Heart right ventricle (tissue), 16 donors: ENCODE results near the gene PNPLA2. TPM values are rescaled to one million over a fixed set of nuclear protein-coding genes. Genes with fewer than 3 reads are reported as not detected.

Experiments
- ATAC-seq, 8 donors: fragments of 200-7000 bp; cut with Tn5 transposase; one replicate each; pipeline ENCODE4 v1.9.1; 2020; ENCODE audit warnings: mild to moderate bottlenecking in 8 of 8, moderate library complexity in 8 of 8, moderate number of reproducible peaks in 1 of 8
- DNase-seq, 2 donors: peaks; one replicate each; pipeline ENCODE4 v3.0.0-alpha.2; 2020
- H3K27ac ChIP-seq, 10 donors: fragments of 200-600 bp; sonication (generic) in 2 of 10; one replicate each; pipeline versions ENCODE4 v1.5.0 to v1.8.0; 2020 to 2022; ENCODE audit warnings: mild to moderate bottlenecking in 3 of 10
- H3K27me3 ChIP-seq, 7 donors: fragments of 200-600 bp; one replicate each; pipeline ENCODE4 v1.8.0; 2021 to 2022; ENCODE audit warnings: mild to moderate bottlenecking in 2 of 7
- H3K36me3 ChIP-seq, 9 donors: fragments of 200-600 bp; sonication (generic) in 1 of 9; one replicate each; pipeline versions ENCODE4 v1.5.0 to v1.8.0; 2020 to 2022; ENCODE audit warnings: mild to moderate bottlenecking in 2 of 9
- H3K4me1 ChIP-seq, 9 donors: fragments of 200-600 bp; sonication (generic) in 1 of 9; one replicate each; pipeline versions ENCODE4 v1.5.0 to v1.8.0; 2020 to 2022; ENCODE audit warnings: mild to moderate bottlenecking in 4 of 9
- H3K4me3 ChIP-seq, 10 donors: fragments of 200-600 bp; sonication (generic) in 2 of 10; one replicate each; pipeline versions ENCODE4 v1.5.0 to v1.8.0; 2020 to 2022; ENCODE audit warnings: mild to moderate bottlenecking in 7 of 10, moderate library complexity in 2 of 10
- H3K9me3 ChIP-seq, 11 donors: fragments of 200-600 bp in 10 of 11; sonication (generic) in 2 of 11; one replicate each; pipeline versions ENCODE4 v1.5.0 to v1.8.0; 2013 to 2022; ENCODE audit warnings: mild to moderate bottlenecking in 2 of 11, control low read depth in 1 of 11, moderate library complexity in 1 of 11
- WGBS, 2 donors: extraction: QIAGEN DNeasy Blood & Tissue Kit; methylation state at CpG; one replicate each; pipeline ENCODE4 v1.1.7; 2013; ENCODE audit warnings: inconsistent platforms in 1 of 2; 5-methylcytosine and 5-hydroxymethylcytosine counted together
- intact Hi-C, 10 donors: fragments of 100-400 bp; cut with DNase I; formaldehyde crosslinking; loops; one replicate each; pipeline versions ENCODE4 v1.11.1 to v1.14.2; 2022
- polyA plus RNA-seq, 2 donors: library from polyadenylated mRNA; stranded (reverse); fragments of 200-250 nt; gene quantifications; one replicate each; pipeline ENCODE4 v1.2.3, GENCODE V29; 2013
- total RNA-seq, 10 donors: library from RNA; stranded (reverse); fragmentation: NEBNext Ultra II Directional in 3 of 10; extraction: Animal tissue kit (Norgen Biotek cat#: 25700) in 3 of 10; gene quantifications; one replicate each; pipeline versions ENCODE4 v1.2.1 to v1.2.4, GENCODE V29; 2021 to 2023
- TF ChIP-seq, protein P1 (sequence below), 9 donors: fragments of 200-600 bp; sonication (generic) in 2 of 9; IDR thresholded peaks; one replicate each; pipeline versions ENCODE4 v1.5.0 to v1.8.0; 2021 to 2022; ENCODE audit warnings: antibody characterized with exemption in 9 of 9, mild to moderate bottlenecking in 5 of 9, moderate library complexity in 1 of 9
- donor health status: Arrhythmogenic right ventricular cardiomyopathy.
- donor health status: ischemic (EF 13 %, LVEDD 7.1; RV severe dilation, severe dysfunction).
- donor health status: healthy with polysubstance abuse.
- donor health status: DM: no; HTN: yes; CAD: no.
- donor health status: DM: no; HTN: no; CAD: no.
- donor health status: ischemic (EF 25% LVEDD 6.9; RV normal size, moderate dysfunction).
- donor health status: ischemic (EF 25% LVEDD 5.7; RV mildly dilated, moderate dysfunction).
- donor health status: healthy.
- donor health status: DM: yes; HTN: yes; CAD: no.
- donor health status: Ischemic cardiomyopathy.
- donor health status: ischemic (EF 35%, LVEDD 5.7; RV mildly dilated, moderate dysfunction).
- donor health status: nonischemic (EF 11% LVEDD 7.7; RV severe dilation, severe dysfunction).
- donor health status: DM: yes; HTN: yes; CAD: no.
- donor health status: PGD.
- donor health status: ischemic (EF 29% LVEDD 5.4; RV normal size, mild dysfunction).
- donor health status: nonischemic (EF 23%, LVEDD 6.1; RV moderate dilation, normal function).

The PNPLA2 gene
- total and polyA plus RNA-seq, 12 donors, result 114 to 359 (median 247) TPM

- ATAC-seq (no peak), DNase-seq (no peak)
- intact Hi-C loops, result loop anchor here in 2 of 10 donors (10.0 kb wide), 1 partner anchor 189 kb away; no protein-coding TSS in a partner anchor
- Histone ChIP-seq H3K27me3 (no peaks in the 10 kb centered on the region), H3K4me1 (peaks cover 11 to 67% (median 31%) of the 10 kb centered on the region in 9 donors), H3K4me3 (no peak overlapping the region), H3K27ac (no peak overlapping the region), H3K9me3 (no peaks in the 10 kb centered on the region), H3K36me3 (peaks cover 0 to 11% (median 0%) of the 10 kb centered on the region in 9 donors)
- 90 to 92% methylated on average over 12 of the region's 12 CpGs for WGBS, 2 donors
- TF ChIP-seq, protein P1, sequence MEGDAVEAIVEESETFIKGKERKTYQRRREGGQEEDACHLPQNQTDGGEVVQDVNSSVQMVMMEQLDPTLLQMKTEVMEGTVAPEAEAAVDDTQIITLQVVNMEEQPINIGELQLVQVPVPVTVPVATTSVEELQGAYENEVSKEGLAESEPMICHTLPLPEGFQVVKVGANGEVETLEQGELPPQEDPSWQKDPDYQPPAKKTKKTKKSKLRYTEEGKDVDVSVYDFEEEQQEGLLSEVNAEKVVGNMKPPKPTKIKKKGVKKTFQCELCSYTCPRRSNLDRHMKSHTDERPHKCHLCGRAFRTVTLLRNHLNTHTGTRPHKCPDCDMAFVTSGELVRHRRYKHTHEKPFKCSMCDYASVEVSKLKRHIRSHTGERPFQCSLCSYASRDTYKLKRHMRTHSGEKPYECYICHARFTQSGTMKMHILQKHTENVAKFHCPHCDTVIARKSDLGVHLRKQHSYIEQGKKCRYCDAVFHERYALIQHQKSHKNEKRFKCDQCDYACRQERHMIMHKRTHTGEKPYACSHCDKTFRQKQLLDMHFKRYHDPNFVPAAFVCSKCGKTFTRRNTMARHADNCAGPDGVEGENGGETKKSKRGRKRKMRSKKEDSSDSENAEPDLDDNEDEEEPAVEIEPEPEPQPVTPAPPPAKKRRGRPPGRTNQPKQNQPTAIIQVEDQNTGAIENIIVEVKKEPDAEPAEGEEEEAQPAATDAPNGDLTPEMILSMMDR (IDR thresholded peaks at IDR 0.05), result no peak
Measured at GRCh38 chr11:855796-856195, 37.1 kb downstream of the PNPLA2 start.

GRCh38 chr11:856397-856796 is 37.7 kb downstream of the PNPLA2 start:
- H3K4me3 ChIP-seq, result no peak overlapping the region
- no peak overlapping the region for H3K27ac ChIP-seq
- DNase-seq (no peak), ATAC-seq (no peak)
- 69 to 74% methylated on average over 8 of the region's 8 CpGs for WGBS, 2 donors
- H3K9me3 ChIP-seq, result no peaks in the 10 kb centered on the region
- H3K27me3 ChIP-seq, result no peaks in the 10 kb centered on the region
- peaks cover 11 to 61% (median 29%) of the 10 kb centered on the region in 9 donors for H3K4me1 ChIP-seq
- intact Hi-C loops, result loop anchor here in 2 of 10 donors (10.0 kb wide), 1 partner anchor 188 kb away; no protein-coding TSS in a partner anchor
- peaks cover 0 to 9% (median 0%) of the 10 kb centered on the region in 9 donors for H3K36me3 ChIP-seq
- TF ChIP-seq, protein P1 (IDR thresholded peaks at IDR 0.05), result no peak

- intact Hi-C loops, result loop anchor here in 2 of 10 donors (10.0 kb wide), 1 partner anchor 187 kb away; no protein-coding TSS in a partner anchor
- ATAC-seq (no peak), DNase-seq (no peak)
- H3K9me3 ChIP-seq, result no peaks in the 10 kb centered on the region
- H3K36me3 ChIP-seq, result peaks cover 0 to 20% (median 0%) of the 10 kb centered on the region in 9 donors
- TF ChIP-seq, protein P1 (IDR thresholded peaks at IDR 0.05), result no peak
- H3K4me1 ChIP-seq, result peaks cover 11 to 52% (median 33%) of the 10 kb centered on the region in 9 donors
- H3K4me3 ChIP-seq, result no peak overlapping the region
- 86 to 88% methylated on average over 27 of the region's 27 CpGs for WGBS, 2 donors
- no peaks in the 10 kb centered on the region for H3K27me3 ChIP-seq
- no peak overlapping the region for H3K27ac ChIP-seq
Measured at GRCh38 chr11:858053-858761, 39.5 kb downstream of the PNPLA2 start.

- H3K36me3 ChIP-seq, result peaks cover 0 to 25% (median 0%) of the 10 kb centered on the region in 9 donors
- intact Hi-C loops, result loop anchor here in 2 of 10 donors (10.0 kb wide), 1 partner anchor 186 kb away; no protein-coding TSS in a partner anchor
- H3K9me3 ChIP-seq, result no peaks in the 10 kb centered on the region
- ATAC-seq (no peak), DNase-seq (no peak)
- H3K27me3 ChIP-seq, result no peaks in the 10 kb centered on the region
- TF ChIP-seq, protein P1 (IDR thresholded peaks at IDR 0.05), result no peak
- H3K4me3 ChIP-seq, result no peak overlapping the region
- peaks cover 11 to 52% (median 33%) of the 10 kb centered on the region in 9 donors for H3K4me1 ChIP-seq
- H3K27ac ChIP-seq, result no peak overlapping the region
- WGBS, 2 donors, result 92 to 95% methylated on average over 33 to 37 of the region's 37 CpGs
Measured at GRCh38 chr11:858762-859339, 40.1 kb downstream of the PNPLA2 start.
